Limb (tissue), 2 donors: ENCODE measurements around the gene IPO13.

Source experiments
- DNase-seq, 2 donors: peaks; one replicate each; pipeline ENCODE4 v3.0.0-alpha.2; 2016; ENCODE audit errors: extremely low spot score in 2 of 2

Gene IPO13

DNA sequence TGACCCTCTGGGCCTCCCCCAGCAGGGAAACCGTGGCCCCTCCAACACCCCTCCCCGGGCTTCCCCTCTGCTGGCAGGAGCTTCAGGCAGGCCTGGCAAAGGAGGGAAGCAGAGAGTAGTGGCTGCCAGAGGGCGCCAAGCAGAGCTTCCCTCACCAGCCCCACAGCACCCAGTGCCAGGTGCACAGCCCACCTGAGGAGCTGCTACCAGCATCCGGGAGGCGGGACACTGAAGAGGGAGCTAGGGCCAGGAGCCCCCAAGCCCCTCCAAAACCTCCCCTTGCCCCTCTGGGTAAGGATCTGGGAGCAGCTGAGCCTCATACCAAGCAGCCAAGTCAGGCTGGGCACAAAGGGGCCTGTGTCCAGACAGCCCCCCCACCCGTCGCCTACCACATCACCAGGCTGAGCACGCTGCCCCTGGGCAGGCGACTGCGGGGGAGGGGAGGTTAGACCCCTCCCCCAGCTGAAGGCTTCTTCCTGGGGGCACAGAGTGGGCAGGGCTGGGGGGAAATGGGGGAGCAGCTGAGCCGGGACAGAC, 64.3 kb downstream of the IPO13 start:
- no peak for DNase-seq

DNA sequence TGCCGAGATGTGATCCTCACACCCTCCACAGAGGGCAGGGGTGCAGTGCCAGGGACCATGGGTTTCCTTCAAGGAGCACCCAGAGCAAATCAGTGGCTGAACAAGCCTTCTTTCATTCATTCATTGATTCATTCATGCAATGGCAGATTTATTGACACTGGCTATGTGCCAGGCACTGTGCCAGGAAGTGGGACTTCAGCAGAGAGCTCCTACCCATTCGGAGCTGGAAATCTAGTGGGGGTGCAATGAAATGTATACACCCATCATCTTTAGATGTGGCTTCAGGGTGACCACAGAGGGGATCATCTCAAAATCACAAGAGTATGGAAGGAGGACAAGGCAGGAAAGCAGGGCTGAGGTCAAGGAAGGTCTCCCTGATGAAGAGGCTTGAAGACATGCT, 65.7 kb downstream of the IPO13 start:
- DNase-seq, result no peak

DNA sequence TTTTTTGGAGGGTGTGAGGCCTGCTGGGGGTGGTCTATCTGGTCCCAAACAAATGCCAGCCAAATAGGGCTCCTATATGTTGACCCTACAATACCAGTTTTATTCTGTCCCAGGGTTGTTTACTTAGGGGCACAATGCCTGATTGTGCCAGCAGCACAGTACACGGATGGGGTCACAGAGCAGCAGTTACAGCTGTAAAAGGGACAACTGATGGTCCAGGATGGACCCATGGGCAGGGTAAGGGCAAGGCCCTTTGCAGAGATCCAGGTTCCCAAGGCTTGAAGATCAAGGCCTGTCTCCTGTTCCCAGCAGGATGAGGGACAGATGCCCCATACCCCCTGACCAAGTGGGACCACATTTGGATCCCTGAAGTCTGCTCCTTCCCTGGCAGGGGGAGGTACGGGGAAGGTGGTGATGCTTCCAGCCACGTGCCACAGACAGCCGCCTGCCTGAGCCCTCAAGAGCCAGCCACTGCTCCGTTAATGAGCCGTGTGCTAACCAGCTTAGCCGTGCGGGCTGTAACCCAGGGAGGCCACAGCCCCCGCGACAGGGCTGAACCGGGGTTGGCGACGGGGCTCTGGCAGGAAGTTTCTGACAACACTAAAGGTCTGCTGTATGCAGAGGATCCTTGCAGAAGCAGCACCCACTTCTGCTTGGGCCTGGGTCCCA, 66.3 kb downstream of the IPO13 start:
- no peak for DNase-seq

DNA sequence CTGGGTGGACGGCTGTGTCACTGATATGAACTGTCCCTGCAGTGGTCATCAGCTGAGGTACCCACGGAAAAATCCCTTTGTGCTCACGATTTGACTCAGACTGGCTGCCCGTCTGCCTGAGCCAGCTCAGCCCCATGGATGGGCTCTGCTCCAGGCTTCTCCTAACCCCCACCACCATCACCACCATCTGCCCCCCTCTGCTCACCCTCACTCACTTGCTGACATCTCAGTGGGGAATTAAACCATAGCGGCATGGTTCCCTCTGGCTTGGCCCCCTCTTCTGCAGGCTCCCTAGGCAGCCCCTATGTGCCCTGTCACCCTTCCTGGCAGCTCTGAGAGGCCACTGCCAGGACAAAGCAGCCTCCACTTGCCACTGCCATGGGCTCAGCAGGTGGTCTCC, 67.2 kb downstream of the IPO13 start:
- no peak for DNase-seq

DNA sequence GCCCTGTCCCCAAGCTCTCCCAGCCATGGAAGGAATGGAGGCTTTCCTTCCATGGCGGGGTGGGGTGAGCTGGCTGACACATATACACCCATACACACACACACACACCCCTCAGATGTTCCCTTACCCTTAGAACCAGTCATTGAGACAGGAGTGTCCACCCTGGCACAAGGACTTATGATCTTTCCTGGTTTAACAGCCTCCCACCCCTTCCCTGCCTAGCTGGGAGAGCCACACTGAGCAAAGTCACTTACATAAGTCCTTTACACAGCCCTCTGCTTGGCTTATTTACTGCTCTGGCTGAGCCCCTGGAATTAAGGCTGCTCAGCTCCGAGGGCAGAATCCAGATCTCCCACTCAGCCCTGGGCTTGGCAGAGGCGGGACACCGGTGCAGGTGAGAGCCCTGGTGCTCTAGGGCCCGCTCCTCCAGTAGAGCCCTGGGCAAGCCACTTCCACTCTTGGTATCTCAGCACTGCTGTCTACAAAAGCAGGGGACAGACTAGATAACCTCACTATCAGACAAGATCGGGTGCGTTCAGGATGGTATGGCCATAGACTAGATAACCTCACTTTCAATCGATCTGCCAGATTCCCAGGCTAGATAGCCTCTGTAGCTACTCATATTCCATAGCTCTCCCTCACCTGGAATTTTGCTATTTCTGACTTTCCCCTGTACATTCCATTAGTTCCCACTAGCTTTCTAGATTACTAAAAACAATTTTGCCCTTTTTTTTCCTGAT, 67.8 kb downstream of the IPO13 start:
- no peak for DNase-seq

DNA sequence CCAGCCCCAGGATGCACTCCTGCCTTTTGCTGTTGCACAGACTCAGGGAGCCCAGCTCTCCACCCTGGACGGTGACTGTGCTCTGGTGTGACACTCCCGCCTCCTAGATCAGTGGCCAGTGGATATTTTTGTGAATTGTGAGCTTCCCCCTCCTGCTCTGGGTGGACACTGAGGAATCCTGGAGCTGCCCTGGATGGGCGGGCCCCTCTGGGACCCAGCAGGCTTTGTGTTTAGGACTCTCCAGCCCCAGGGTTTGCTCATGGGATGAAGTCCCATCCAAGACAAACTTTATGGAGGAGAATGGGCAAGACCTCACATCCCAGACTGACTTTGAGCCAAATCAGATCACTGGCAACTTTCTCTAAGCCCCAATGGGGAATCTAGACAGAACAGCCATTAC, 68.5 kb downstream of the IPO13 start:
- DNase-seq, result no peak

DNA sequence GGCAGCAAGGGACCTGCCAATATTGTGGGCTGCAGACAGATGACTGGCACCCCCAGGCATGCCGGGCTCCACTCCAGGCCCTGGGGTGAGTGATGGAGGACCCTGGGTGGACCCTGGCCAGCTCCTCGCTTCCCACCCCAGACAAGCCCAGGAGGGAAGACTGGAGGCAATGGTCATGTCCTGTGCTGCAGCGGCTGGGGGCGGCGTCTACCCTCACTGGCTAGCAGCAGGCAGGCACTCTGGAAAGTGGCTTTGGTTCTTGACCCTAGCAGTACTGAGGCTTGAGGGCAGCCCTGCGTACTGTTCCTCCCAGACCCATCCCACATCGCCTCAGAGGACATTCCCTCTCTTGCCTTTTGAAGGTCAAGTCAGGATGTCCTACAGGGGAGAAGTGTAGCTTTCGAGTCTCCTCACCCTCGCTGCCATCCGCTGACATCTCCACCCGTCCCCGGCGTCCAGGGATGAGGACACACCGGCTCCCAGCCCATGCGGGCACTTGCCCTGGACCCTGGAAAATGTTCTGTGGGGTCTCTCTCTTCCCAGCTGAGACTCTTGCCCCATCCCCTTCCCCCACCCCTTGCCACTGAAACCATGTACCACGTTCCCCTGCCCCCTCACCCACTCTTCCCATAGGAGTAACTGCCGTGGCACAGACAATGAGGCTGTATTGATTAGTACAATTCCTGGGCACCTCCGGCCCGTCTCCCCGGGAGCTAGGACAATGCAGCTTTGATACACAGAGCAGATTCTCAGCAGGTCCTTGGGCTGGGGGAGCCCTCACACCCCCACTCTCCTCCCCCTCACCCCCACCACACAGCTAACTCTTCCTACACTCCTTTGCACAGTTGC, 69.5 kb downstream of the IPO13 start:
- DNase-seq, result no peak

DNA sequence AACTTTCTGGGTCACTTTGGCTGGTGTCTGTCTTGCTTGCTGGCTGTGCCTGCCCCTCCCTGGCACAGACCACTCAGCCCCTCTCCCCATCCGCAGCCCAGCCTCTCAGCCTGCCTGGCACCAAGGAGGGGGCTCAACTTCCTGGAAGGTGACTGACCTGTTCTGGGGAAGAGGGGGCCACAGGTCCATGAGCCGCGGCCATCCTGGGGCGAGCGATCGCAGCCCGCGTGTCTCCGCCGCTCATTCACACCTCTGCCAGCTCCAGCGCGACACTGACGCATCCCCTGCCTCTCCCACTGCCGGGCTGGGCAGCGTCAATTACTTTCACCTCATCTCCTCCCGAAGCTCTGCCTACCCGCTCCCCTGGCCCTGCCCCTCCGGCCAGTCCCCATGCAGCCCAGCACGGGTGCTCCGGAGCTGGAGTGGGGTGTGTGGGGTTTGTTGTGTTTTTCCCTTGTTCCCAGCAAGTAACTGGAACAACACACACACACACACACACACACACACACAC, 70.2 kb downstream of the IPO13 start:
- no peak for DNase-seq
